GM19351 (cell line): ENCODE measurements around the gene C11orf87.

Experiments
- ATAC-seq: cut with Tn5 transposase; IDR thresholded peaks from one replicate; pipeline ENCODE4 v1.9.1; 2021; ENCODE audit warnings: mild to moderate bottlenecking, moderate library complexity; ENCODE audit not compliant: unreplicated experiment

C11orf87 gene

GRCh38 chr11:109439684-109440083, 17.7 kb downstream of the C11orf87 start:
- ATAC-seq: no peak

- ATAC-seq: no peak
Measured at GRCh38 chr11:109443052-109443451, 21.1 kb downstream of the C11orf87 start.

GRCh38 chr11:109454857-109455256, 32.9 kb downstream of the C11orf87 start:
- ATAC-seq: no peak
